ENCODE results near the gene VIT.

The VIT gene

GRCh38 chr2:36697424-36698066, 1.0 kb downstream of the VIT start:
- Histone ChIP-seq H3K36me3 (replicated peaks; ENCODE audit: insufficient read depth, low read length) (no peaks in the 10 kb centered on the region), H3K9me3 (replicated peaks; ENCODE audit: insufficient read depth, low read length) (no peaks in the 10 kb centered on the region), H3F3A (ENCODE audit: insufficient read depth, low read length) (no peaks in the 10 kb centered on the region), H3K9me2 (replicated peaks; ENCODE audit: insufficient read depth, low read length) (no peaks in the 10 kb centered on the region), H2AFZ (ENCODE audit: low read length) (no peak overlapping the region), H3K27me3 (replicated peaks; ENCODE audit: insufficient read depth, low read length) (no peaks in the 10 kb centered on the region), H3K4me3 (ENCODE audit: low read length) (no peak overlapping the region), H3K9ac (ENCODE audit: low read length) (no peak overlapping the region), H3K4me2 (ENCODE audit: low read depth, low read length) (no peak overlapping the region), H3K27ac (ENCODE audit: low read length) (no peak overlapping the region), H3K79me2 (ENCODE audit: low read length) (no peaks in the 10 kb centered on the region), H4K20me1 (ENCODE audit: insufficient read depth, low read length) (no peaks in the 10 kb centered on the region), H3K4me1 (ENCODE audit: low read length) (no peaks in the 10 kb centered on the region)
- TF ChIP-seq EZH2phosphoT487 (IDR thresholded peaks at IDR 0.05; ENCODE audit: low read length) (no peak), EZH2 (optimal IDR thresholded peaks at IDR 0.05; ENCODE audit: low read depth, low read length) (no peak), CTCF (IDR thresholded peaks at IDR 0.05; ENCODE audit: low read length) (no peak)
- no peak for DNase-seq

GRCh38 chr2:36698993-36699392, 2.5 kb downstream of the VIT start:
- DNase-seq: no peak
- Histone ChIP-seq H2AFZ (ENCODE audit: low read length) (no peak overlapping the region), H3K36me3 (replicated peaks; ENCODE audit: insufficient read depth, low read length) (no peaks in the 10 kb centered on the region), H3K27me3 (replicated peaks; ENCODE audit: insufficient read depth, low read length) (no peaks in the 10 kb centered on the region), H3F3A (ENCODE audit: insufficient read depth, low read length) (no peaks in the 10 kb centered on the region), H3K27ac (ENCODE audit: low read length) (no peak overlapping the region), H3K4me1 (ENCODE audit: low read length) (no peaks in the 10 kb centered on the region), H4K20me1 (ENCODE audit: insufficient read depth, low read length) (no peaks in the 10 kb centered on the region), H3K4me3 (ENCODE audit: low read length) (no peak overlapping the region), H3K9ac (ENCODE audit: low read length) (no peak overlapping the region), H3K9me3 (replicated peaks; ENCODE audit: insufficient read depth, low read length) (no peaks in the 10 kb centered on the region), H3K4me2 (ENCODE audit: low read depth, low read length) (no peak overlapping the region), H3K79me2 (ENCODE audit: low read length) (no peaks in the 10 kb centered on the region), H3K9me2 (replicated peaks; ENCODE audit: insufficient read depth, low read length) (no peaks in the 10 kb centered on the region)
- TF ChIP-seq CTCF (IDR thresholded peaks at IDR 0.05; ENCODE audit: low read length): no peak

GRCh38 chr2:36700311-36700710, 3.8 kb downstream of the VIT start:
- TF ChIP-seq CTCF (IDR thresholded peaks at IDR 0.05; ENCODE audit: low read length): no peak
- Histone ChIP-seq H3K4me3 (ENCODE audit: low read length) (no peak overlapping the region), H3K27me3 (replicated peaks; ENCODE audit: insufficient read depth, low read length) (no peaks in the 10 kb centered on the region), H3K79me2 (ENCODE audit: low read length) (no peaks in the 10 kb centered on the region), H3K4me1 (ENCODE audit: low read length) (no peaks in the 10 kb centered on the region), H3K27ac (ENCODE audit: low read length) (no peak overlapping the region), H3K9me3 (replicated peaks; ENCODE audit: insufficient read depth, low read length) (no peaks in the 10 kb centered on the region), H3F3A (ENCODE audit: insufficient read depth, low read length) (no peaks in the 10 kb centered on the region), H3K36me3 (replicated peaks; ENCODE audit: insufficient read depth, low read length) (no peaks in the 10 kb centered on the region), H3K9ac (ENCODE audit: low read length) (no peak overlapping the region), H3K9me2 (replicated peaks; ENCODE audit: insufficient read depth, low read length) (no peaks in the 10 kb centered on the region), H3K4me2 (ENCODE audit: low read depth, low read length) (no peak overlapping the region), H4K20me1 (ENCODE audit: insufficient read depth, low read length) (no peaks in the 10 kb centered on the region), H2AFZ (ENCODE audit: low read length) (no peak overlapping the region)
- no peak for DNase-seq
